ENCODE measurements around the gene GRXCR2.

- no peak for TF ChIP-seq POLR2A (IDR thresholded peaks at IDR 0.05; ENCODE audit: borderline replicate concordance, extremely low read depth, insufficient read depth, insufficient read length)
- no peak for TF ChIP-seq CTCF (IDR thresholded peaks at IDR 0.05 in 2 of 3, conservative IDR thresholded peaks at IDR 0.05 in 1 of 3; ENCODE audit: borderline replicate concordance in 1 of 3, insufficient read depth in 1 of 3, low read depth in 2 of 3, low read length in 2 of 3)
These were observed 38.3 kb downstream of the GRXCR2 start for GRCh38 chr5:145834554-145834916.

All from HCT116 (cell line).